ENCODE results near the gene MPDZ.

Gene MPDZ

DNA sequence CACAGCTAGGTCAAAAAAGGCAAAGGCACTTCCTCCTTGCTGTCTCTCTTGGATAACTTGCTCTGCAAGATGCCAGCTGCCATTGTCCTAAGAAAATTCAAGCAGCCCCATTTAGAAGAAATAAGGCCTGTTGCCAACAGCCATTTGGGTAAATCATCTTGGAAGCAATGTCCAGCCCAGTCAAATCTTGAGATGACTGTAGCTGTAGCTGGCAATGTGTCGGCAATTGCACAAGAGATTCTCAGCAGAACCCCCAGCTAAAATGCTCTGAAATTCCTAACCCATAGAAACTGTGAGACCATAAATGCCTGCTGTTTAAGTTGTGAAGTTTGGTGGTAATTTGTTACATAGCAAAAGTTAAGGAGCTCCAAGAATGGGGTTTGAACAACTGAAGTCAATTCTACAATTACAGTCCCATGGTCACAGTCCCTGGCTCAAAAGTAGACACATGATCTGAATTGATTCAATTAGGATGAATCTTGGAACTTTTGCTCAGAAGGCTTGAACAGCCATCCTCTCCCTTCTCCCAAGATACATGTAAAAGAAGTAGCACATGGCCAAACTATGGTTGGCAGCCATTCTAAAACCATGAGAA is 151.1 kb downstream of the MPDZ start:
- DNase-seq = no peak

DNA sequence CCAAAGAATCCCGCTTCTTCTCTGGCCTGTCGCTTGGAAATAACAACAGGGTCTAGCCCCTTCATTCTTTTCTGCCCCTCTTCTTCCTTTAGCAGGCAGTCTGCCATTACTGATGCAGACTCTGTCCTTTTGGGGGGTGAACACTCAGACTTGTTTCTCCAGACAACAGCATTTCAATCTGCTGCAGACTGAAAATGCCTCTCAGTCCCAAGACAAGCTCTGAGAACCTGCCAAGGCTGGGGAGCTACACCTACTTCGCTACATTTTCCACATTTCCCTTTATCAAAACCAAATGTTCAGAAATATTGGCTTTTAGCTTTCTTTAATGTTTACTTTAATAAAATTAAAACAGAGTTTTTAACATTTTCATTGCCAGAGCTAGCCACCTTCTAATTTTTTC is 152.4 kb downstream of the MPDZ start:
- no peak for DNase-seq

DNA sequence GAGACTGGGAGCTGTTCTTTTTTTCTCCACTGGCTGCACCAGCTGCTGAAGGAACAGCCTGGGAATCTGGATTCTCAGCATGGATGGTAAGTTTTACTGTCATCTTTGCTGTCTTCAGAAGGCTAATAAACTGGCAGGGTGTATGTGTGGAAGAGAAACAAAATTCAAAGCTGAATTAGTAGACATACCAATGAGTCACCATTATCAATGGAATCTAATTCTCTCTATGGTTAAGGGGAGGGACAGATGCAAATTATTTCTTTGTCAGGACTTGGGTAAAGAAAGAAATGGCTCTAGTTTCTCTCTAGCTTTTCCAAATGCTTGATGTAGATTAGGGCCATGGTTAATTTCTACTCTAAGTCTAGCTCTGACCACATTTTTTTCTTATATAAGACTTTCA is 154.2 kb downstream of the MPDZ start:
- DNase-seq = no peak

DNA sequence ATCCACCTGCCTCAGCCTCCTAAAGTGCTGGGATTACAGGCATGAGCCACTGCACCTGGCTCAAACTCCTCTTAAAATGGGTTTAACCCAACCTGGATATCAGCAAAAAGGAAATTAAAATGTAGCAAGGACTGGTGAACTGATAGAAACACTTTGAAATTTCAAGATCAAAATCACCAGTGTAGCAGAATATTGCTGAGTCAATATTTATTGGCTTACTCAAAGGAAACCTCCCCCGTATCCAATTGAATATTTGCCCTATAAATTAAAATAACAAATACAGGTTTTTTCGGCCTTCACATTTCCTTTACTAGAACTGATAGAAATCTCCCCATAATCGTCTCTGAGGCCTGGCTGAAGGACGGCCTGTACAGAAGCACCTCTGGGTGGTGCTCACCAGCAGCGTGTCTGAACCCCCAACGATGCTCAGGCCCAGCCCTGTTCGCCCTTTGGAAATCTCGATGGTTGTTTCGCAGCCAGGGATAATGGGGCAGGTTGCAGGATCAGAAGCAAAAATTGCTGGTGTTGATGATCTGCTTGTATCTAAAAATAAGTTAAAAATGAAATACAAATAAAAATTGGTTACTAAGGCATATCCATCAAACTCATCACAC is 156.6 kb downstream of the MPDZ start:
- no peak for DNase-seq

DNA sequence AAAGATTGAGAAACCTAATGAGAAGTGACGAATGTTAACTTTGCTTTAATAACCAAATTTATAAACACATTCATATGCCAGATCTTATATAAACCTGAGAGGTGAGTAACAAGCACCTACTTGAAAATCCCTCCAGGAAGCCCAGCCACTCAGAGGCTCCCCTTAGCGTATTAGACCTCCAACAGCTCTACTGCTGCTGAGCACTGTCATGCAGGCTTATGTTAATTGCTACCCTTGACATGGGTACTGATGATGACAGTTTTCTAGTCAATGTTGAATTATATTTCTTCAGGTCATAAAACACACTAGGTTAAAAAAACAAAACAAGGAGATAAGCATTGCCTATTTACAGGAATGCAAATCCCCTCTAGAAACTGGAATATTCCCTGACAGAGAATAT is 161.2 kb downstream of the MPDZ start:
- DNase-seq = no peak

DNA sequence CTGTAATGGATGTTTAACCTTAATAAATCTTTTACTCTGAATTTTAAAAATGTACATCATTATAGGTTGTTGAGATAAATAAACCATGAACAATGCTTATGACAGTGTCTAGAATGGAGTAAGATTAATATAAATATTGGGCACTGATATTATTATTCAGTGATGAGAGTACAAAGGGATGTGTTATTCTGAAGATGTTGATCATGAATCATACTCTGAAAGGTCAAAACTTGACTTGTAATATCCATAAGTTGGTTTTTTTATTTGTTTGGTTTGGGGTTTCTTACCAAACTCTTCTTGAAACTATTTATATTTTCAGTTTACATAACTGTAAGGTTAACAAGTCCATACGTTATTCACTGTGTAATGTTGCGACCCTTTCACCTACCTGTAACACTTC is 163.2 kb downstream of the MPDZ start:
- no peak for DNase-seq

DNA sequence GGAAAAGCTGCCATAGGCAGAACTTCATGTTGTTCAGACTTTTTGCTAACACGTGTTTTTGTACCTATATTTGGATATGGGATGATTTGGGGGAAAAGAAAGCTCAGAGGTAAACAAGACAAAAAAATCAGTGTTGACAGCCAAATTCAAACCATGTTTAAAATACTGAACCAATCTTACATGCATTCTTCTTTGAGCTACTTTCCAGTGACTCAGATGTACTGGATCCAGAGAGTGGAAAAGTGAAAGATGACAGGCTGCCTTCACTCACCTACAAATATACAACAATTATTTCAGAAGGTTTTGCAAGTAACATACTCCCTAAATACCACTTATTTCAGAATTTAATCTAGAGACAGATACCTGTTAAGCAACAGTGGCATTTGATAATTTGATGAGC is 165.7 kb downstream of the MPDZ start:
- no peak for DNase-seq

DNA sequence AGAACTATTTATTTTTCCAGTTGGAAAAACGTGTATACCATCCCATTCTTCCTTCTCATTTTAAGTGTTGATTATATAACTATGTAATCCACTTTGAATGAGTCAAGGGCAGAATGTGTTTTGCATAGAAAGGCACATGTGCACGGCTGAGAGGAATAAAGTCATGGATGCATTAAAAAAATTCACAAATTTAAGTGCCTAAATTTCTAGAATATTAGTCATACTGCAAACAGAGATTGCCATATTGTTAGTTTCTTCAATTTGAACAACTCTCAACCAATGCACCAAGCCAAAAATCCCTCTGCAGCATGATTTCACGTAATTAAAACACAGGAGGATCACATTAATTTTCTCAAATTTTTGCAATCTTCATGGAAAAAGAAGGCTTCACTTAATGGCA is 166.3 kb downstream of the MPDZ start:
- no peak for DNase-seq

DNA sequence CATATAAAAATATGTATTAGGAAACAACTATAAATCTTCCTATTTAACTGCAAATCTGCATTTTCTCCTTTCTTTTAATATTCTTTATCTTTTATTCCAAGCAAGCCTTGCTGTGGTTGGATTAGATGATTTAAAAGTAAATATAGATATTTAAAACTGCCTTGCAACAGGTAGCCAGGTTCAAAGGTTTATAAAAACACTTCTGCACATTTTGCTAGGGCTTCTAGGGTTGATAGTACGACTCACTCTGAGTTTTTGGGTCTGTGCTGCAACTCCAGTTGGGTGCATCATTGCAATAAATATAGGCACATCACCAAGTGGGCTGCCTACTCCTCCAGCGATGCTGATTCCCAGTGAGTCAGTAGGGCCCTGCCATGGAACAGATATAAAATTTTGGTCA is 167.7 kb downstream of the MPDZ start:
- DNase-seq = no peak

DNA sequence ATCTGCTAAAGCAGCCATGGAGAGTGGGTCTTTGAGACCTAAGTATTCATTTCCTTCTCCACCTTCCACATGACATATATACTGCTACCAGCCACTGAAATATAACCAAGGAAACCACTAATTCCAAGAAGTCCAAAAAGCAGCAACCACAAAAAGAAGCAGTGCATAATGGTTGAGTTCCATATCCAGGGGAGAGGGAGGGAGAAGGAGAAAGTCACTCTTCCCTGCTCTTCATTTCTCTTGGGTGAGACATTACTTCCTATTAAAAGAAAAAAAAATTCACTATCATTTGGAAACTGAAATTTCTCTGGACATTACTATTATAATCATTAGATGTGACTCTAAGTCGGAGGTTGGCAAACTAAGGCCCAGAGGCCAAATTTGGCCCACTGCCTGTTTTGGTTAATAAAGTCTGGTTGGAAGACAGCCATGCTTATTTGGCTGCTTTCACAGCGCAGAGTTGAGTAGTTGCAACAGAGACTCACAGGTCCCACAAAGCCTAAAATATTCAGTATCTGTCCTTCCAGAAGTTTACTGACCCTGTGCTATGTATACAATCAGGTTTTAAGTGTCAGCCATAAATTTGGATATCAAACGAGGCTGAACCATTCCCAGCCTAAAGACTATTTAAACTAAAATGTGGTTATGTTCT is 168.6 kb downstream of the MPDZ start:
- no peak for DNase-seq

DNA sequence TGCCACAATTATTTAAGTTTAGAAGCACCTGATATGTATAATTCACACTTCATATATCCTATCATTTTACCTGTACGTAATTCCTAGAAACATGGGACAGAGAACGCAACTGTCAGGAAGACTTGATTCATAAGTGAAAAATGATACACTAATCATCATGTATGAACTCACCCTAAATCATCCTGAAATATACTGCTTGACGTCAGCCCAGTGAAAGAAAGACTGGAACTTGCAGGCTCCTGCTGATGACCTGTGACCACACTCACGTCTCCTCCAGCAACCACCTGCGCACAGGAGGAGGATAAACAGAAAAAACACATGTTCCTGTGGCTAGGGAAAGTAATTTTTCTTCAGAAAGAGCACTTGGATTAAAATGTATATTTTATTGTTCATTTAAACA is 169.7 kb downstream of the MPDZ start:
- no peak for DNase-seq

DNA sequence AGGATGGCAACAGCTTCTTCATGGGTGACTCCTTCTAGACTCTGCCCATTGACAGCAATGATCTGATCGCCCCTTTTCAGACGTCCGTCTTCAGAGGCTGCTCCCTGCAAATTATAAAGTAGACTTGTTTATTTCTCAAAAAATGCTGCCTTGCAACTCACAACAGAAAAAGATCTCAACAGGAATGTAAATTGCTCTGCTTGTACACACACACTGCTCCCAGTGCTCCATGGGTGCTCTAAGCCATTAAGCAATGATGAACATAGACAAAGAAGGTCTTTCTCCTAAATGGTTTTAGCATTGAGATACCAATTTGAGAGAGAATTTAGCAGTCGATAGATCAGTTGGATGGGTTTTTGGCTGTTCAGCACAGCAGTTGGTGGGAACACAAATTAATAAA is 172.5 kb downstream of the MPDZ start:
- no peak for DNase-seq

DNA sequence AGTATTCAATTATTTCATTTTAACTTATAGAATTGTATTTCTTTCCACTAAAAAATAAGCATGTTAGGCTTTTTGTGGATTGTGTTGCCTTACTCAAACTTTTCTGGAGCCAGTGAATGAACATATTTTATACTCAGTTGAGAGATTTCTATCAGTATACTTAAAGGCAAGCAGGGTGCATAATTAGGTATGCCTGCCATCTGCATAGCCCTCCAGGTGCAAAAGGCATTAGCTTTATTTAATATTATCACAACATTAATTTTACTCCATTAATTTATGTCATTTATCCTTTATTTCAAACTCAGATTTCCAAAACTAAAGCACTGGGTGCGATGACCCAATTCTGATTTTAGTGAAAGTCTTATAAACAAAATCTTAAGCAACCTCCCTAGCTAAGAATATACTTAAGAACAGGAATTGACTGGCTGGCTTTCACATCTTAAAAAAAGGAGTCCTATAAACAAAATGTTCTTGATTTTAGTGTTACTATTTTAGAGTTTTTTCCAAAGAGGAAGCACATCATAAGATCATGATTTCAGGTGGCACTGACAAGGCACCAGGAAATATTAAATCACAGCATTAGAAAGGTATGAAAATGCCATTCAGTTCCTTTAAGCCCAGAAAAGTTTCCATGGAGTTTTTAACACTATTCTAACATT is 178.4 kb downstream of the MPDZ start:
- no peak for DNase-seq

DNA sequence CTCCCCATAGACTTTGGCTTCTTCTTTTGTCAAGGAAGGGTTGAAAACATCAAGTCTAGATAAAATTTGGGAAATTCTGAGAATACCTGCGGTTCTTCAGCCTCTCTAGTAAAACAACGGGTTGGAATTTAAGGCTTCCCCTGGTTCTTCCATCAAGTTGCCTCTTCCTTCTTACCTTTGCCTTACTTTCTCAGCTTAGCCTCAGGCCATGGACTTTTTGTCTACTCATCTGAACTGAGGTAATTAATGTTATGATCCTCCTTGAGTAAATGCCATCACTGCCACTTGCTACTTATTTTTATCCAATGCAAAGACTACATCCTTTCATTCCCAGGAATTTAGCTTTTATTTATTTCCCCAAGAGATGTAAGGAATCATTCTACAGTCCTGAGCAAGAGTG is 184.4 kb downstream of the MPDZ start:
- no peak for DNase-seq

DNA sequence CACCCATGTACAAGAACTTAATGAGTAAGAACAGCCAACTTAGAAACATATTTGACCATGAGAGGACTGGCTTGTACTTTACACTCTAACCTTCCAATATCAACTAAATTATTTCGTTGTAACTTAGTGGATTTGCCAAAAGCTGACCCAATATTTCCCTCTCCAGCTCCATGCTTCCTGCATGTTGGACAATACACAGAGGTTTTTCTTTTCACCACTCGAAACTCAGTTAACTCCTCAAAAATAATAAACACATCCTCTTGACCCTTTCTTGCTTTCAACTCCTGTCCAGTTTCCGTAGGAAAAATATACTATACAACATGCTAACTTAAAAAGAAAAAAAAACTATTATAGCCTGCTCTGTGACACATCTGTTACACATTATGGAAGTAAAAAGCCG is 188.9 kb downstream of the MPDZ start:
- DNase-seq = no peak

DNA sequence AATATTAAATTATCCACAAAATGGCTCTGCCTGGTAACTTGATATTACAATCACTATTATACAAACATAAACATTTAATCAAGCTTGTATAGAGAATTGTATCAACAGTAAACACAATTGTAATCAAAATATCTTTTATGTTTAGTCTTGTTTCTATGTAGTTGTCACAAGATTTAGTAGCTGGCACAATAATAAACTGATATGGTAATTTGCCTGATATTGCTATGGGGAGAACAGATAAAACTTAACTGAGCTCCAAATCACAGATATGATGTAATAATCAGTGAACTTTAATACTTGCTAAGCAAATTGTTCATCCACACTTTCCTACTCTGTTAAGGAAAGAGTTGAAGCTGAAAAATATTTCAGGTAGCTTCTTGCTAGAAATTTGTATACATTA is 189.8 kb downstream of the MPDZ start:
- DNase-seq = no peak

DNA sequence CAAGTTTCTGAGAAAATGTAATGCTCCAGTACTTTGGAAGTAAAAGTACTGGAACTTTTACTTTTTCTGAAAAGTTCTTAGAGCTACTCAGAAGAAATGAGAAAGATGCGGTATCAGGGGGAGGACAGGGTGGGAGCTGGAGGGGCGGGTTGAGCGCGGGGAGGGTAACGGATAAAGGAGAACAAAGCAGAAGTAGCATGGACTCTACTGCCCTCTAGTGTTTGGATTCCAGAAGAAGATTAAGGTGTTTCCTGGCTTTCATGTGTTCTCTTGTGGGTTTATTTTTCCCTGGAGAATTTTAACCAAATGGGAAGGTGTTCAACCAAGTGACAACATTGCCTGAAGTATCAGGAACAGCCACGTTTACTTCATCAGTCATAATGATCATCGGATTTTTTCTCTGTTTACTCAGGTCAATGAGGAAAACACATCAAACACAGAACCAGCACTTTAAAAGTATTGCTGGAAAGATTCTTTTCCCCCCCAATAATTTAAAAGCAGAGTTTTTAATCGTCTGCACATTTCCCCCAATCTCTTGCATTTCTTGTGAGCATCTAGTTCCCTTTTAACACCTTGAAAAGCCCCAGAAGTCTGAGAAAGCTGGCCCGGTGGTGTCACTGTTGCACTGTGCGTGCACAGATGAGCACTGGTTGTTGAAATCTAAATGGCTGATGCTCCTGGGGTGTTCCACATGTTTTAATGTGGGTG is 190.6 kb downstream of the MPDZ start:
- DNase-seq = peak; percentile 52

DNA sequence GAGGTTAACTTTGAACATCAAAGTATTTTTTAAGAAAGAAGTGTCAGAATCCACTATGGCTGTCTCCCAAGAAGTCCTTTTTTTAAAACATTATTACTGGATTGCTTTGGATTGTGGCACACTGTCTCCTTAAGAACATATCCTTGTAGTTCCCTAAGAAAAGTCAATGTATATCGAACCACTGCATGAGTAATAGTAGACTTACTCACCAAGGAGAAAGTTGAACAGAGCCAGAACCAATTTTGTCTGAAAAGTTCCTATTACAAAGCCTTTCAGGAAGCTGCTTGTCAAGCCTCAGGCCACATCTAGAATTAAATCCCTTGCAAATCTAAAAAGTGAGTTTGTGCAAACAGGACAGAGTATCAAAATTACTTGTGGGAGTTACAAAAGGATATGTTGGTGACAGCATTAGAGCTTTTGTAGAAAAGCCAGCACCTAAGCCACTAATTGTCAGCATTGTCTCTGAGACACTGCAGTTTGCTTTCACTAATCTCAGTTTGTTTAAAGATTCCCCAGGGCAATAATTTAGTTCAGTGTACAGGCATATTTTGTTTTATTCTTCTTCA is 195.4 kb downstream of the MPDZ start:
- DNase-seq = no peak

DNA sequence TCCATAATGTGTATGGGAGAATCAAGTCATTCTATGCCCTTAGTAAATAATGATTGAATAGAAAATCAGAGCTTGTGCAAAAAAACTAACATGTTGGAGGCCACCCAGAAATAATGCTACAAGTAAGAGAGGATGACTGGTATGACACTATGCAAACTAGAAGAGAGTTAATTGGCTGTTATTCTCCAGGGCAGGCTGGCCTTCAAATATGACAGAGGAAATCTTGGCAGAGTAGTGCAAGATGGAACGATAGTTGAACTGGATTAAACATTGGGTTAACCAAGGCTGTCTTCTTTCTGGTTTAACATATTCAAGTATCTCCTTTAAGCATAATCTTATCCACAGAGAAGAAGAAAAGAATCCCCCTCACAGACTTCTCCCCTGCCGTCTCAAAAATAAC is 196.1 kb downstream of the MPDZ start:
- DNase-seq = no peak

DNA sequence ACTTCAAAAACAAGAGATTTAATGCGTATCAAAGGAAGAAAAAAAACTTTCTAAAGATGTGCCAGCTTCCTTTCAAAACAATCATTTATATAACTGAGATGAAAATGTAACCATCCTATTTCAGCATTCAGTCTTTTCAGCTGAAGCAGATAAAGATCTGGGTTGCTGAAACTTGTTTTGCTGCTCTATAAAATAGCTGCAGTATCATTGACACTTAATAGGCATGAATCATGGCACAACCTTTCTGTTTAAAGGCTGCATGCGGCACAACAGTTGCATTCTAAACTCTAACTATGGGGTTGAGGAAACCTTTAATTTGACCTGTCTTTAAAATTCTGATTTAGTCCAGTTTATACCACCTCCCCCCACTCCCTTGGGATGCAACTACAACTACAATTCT is 196.7 kb downstream of the MPDZ start:
- DNase-seq = no peak

DNA sequence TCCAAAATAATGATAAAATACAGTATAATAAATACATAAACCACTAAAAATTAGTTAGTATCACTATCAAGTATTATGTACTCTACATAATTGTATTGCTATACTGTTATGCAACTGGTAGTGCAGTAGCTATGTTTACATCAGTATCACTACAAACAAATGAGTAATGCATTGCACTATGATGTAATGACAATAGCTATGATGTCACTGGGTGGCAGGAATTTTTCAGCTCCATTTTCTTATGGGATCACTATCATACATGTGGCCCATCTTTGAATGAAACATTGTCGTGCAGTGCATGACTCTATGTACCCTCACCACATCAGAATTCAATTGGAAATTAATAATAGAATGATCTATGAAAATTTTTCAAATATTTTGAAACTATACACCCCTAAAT is 201.3 kb downstream of the MPDZ start:
- DNase-seq = no peak

DNA sequence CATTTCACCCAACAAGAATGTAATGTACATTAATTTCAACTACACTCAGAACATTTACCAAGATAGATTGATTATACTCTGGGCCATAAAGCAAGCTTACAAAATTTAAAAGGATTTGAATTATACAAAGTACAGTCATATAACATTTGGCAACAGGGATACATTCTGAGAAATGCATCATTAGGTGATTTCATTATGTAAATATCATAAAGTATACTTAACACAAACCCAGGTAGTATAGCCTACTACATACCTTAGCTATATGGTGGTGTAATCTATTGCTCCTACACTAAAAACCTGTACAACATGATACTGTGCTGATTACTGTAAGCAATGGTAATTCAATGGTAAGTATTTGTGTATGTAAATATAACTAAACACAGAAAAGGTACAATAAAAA is 202.9 kb downstream of the MPDZ start:
- no peak for DNase-seq

DNA sequence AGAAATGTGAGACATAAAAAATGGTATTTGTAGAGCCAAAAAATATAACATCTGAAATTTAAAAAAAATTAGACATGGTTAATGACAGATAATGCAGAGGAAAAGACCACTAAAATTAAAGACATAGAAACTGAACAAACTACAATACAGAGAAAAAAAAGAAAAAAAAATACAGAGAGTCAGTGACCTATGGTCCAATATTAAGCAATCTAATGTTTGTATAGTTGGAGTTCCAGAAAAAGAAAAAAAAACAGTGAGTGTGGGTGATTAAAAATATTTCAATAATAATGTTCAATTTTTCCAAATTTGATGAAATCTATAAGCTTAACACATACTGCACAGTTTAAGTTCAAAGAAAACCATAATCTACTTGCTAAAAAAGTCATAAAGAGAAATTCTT is 207.6 kb downstream of the MPDZ start:
- no peak for DNase-seq

All from DMS153 (cell line).